ENCODE results near the gene GLRB. TPM values are rescaled to one million over a fixed set of nuclear protein-coding genes. Genes with fewer than 3 reads are reported as not detected.
"Not testable (repeated sequence)": the region's sequence is repeated elsewhere in the genome, so short reads cannot be mapped to it uniquely, and the experiment has no call there.

The GLRB gene
- total and polyA plus RNA-seq, 11 donors = 3.2 to 21.7 (median 13.0) TPM

DNA sequence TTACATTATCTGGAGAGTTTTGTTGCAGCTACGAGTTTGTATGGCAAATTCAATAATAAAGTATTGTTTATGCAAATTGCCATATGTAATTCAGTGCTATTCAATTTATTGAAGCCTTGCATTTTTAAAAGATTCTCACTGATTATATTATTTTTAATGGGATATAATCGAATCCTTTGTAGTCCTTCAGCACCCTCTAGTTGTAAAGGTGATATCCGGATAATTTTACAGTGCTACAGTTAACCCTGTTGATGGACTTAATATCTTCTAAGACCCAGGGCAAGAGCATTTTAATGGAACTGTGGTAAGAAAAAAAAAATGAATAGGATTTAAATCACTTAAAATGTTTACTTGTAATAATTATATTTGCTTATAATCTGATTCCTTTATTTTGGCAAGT is 96.1 kb downstream of the GLRB start:
- H3K27me3 ChIP-seq = no peaks in the 10 kb centered on the region
- no peaks in the 10 kb centered on the region for H3K4me1 ChIP-seq
- TF ChIP-seq, protein P1, sequence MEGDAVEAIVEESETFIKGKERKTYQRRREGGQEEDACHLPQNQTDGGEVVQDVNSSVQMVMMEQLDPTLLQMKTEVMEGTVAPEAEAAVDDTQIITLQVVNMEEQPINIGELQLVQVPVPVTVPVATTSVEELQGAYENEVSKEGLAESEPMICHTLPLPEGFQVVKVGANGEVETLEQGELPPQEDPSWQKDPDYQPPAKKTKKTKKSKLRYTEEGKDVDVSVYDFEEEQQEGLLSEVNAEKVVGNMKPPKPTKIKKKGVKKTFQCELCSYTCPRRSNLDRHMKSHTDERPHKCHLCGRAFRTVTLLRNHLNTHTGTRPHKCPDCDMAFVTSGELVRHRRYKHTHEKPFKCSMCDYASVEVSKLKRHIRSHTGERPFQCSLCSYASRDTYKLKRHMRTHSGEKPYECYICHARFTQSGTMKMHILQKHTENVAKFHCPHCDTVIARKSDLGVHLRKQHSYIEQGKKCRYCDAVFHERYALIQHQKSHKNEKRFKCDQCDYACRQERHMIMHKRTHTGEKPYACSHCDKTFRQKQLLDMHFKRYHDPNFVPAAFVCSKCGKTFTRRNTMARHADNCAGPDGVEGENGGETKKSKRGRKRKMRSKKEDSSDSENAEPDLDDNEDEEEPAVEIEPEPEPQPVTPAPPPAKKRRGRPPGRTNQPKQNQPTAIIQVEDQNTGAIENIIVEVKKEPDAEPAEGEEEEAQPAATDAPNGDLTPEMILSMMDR (IDR thresholded peaks at IDR 0.05) = peak in 1 of 12 donors; percentile 10
- no peak for TF ChIP-seq POLR2A (IDR thresholded peaks at IDR 0.05)
- H3K4me3 ChIP-seq = no peak overlapping the region
- 39 to 50% (median 45%) methylated on average over 3 of the region's 3 CpGs for WGBS, 4 donors
- H3K9me3 ChIP-seq = no peaks in the 10 kb centered on the region
- no peak for ATAC-seq
- DNase-seq = no peak
- H3K27ac ChIP-seq = no peak overlapping the region
- intact Hi-C loops (cut with DNase I) = no loop called here
- no peaks in the 10 kb centered on the region for H3K36me3 ChIP-seq

GRCh38 chr4:157180268-157180667 is 104.3 kb downstream of the GLRB start:
- H3K4me1 ChIP-seq; ATAC-seq; H3K4me3 ChIP-seq; H3K36me3 ChIP-seq; DNase-seq; intact Hi-C loops (cut with DNase I); H3K27me3 ChIP-seq; H3K27ac ChIP-seq; H3K9me3 ChIP-seq: not testable (repeated sequence)
- 82 to 90% (median 89%) methylated on average over 14 of the region's 14 CpGs for WGBS, 4 donors

DNA sequence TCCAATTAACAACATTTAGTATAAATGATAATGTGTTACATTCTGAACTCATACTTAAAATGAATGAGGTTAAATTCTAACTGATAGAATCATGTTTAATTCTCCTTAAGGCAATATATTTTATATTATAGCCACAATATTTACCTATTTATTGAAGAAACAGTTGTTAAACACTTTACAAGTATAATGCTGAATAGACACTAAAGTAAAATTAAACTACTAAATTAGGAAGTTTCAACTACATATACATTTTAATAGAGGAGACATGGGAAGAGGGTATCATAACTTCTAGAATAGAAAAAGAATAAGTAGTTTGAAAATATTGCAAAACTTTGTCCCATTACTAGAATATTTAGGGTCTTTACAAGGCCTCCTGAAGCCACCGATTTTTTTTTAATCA is 108.3 kb downstream of the GLRB start:
- no peak overlapping the region for H3K27ac ChIP-seq
- H3K27me3 ChIP-seq = no peaks in the 10 kb centered on the region
- no peak for DNase-seq
- TF ChIP-seq, protein P1 (IDR thresholded peaks at IDR 0.05) = no peak
- no peak for TF ChIP-seq POLR2A (IDR thresholded peaks at IDR 0.05)
- WGBS, 4 donors = 87 to 97% (median 91%) methylated on average over 1 of the region's 1 CpG
- no peaks in the 10 kb centered on the region for H3K36me3 ChIP-seq
- ATAC-seq = no peak
- intact Hi-C loops (cut with DNase I) = no loop called here
- no peaks in the 10 kb centered on the region for H3K4me1 ChIP-seq
- no peak overlapping the region for H3K4me3 ChIP-seq
- H3K9me3 ChIP-seq = peaks cover 0 to 13% (median 0%) of the 10 kb centered on the region in 12 donors

GRCh38 chr4:157185363-157185762 is 109.4 kb downstream of the GLRB start:
- intact Hi-C loops (cut with DNase I) = no loop called here
- DNase-seq (no peak), ATAC-seq (no peak)
- H3K9me3 ChIP-seq = peaks cover 0 to 13% (median 0%) of the 10 kb centered on the region in 12 donors
- H3K4me3 ChIP-seq = no peak overlapping the region
- H3K4me1 ChIP-seq = no peaks in the 10 kb centered on the region
- no peak overlapping the region for H3K27ac ChIP-seq
- H3K27me3 ChIP-seq = no peaks in the 10 kb centered on the region
- no peaks in the 10 kb centered on the region for H3K36me3 ChIP-seq
- no peak for TF ChIP-seq POLR2A (IDR thresholded peaks at IDR 0.05)
- TF ChIP-seq, protein P1 (IDR thresholded peaks at IDR 0.05) = no peak

GRCh38 chr4:157195374-157195773 is 119.4 kb downstream of the GLRB start:
- Histone ChIP-seq H3K4me1 (no peaks in the 10 kb centered on the region), H3K9me3 (no peaks in the 10 kb centered on the region), H3K27ac (no peak overlapping the region), H3K36me3 (no peaks in the 10 kb centered on the region), H3K4me3 (no peak overlapping the region), H3K27me3 (no peaks in the 10 kb centered on the region)
- intact Hi-C loops (cut with DNase I) = no loop called here
- no peak for DNase-seq
- no peak for ATAC-seq
- TF ChIP-seq, protein P1 (IDR thresholded peaks at IDR 0.05) = no peak
- no peak for TF ChIP-seq POLR2A (IDR thresholded peaks at IDR 0.05)
- WGBS, 4 donors = 70 to 84% (median 76%) methylated on average over 2 of the region's 2 CpGs

All from heart left ventricle (tissue), 16 donors.